Epithelial cell of proximal tubule (primary cell): ENCODE data around the gene C1QTNF5. TPM values are rescaled to one million over a fixed set of nuclear protein-coding genes. Genes with fewer than 3 reads are reported as not detected.

ENCODE experiments used
- DNase-seq: peaks from one replicate; pipeline ENCODE4 v3.0.0-alpha.2; 2011; ENCODE audit warnings: low read depth
- H3K4me3 ChIP-seq: 2 replicates; pipeline ENCODE4 v1.5.1; 2011; ENCODE audit warnings: low read depth, mild to moderate bottlenecking, low read length
- total RNA-seq: library from RNA; depleted of rRNA; stranded (reverse); fragments of >200 nt; gene quantifications from 2 replicates; pipeline ENCODE4 v1.2.3, GENCODE V29; 2015
- TF ChIP-seq, protein P1 (sequence below): conservative IDR thresholded peaks from 2 replicates; pipeline ENCODE4 v1.5.1; 2012; ENCODE audit warnings: low read depth, mild to moderate bottlenecking, low read length

C1QTNF5 gene
- total RNA-seq, 1 donor from 2014 or later, result 1.8 TPM

GRCh38 chr11:119351232-119351631 lies 10.5 kb upstream of the C1QTNF5 start:
- TF ChIP-seq, protein P1, sequence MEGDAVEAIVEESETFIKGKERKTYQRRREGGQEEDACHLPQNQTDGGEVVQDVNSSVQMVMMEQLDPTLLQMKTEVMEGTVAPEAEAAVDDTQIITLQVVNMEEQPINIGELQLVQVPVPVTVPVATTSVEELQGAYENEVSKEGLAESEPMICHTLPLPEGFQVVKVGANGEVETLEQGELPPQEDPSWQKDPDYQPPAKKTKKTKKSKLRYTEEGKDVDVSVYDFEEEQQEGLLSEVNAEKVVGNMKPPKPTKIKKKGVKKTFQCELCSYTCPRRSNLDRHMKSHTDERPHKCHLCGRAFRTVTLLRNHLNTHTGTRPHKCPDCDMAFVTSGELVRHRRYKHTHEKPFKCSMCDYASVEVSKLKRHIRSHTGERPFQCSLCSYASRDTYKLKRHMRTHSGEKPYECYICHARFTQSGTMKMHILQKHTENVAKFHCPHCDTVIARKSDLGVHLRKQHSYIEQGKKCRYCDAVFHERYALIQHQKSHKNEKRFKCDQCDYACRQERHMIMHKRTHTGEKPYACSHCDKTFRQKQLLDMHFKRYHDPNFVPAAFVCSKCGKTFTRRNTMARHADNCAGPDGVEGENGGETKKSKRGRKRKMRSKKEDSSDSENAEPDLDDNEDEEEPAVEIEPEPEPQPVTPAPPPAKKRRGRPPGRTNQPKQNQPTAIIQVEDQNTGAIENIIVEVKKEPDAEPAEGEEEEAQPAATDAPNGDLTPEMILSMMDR, result no peak
- no peak overlapping the region for H3K4me3 ChIP-seq
- DNase-seq, result no peak

DNA sequence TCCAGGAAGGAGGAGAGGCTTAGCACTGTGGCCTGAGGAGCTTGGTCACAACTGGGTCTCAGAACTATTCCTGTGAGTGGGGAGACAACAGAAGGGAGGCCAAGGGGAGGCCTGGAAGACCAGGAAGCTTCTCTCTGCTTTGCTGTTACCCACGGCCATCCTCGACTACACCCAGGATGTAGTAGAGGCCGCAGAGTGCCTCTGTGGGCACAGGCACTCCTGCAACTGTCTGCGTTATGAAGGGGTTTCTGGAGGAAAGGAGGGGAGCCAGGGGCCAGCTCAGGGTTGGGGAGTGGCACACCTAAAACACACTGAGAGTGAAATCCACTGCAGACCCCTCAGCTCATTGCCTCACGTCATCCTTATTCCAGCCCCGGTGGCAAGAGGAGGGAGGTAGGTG lies 9.6 kb upstream of the C1QTNF5 start:
- no peak overlapping the region for H3K4me3 ChIP-seq
- TF ChIP-seq, protein P1, result no peak
- DNase-seq, result no peak

GRCh38 chr11:119347940-119348605 lies 7.4 kb upstream of the C1QTNF5 start:
- TF ChIP-seq, protein P1, result no peak
- DNase-seq, result no peak
- H3K4me3 ChIP-seq, result no peak overlapping the region

GRCh38 chr11:119347242-119347641 lies 6.6 kb upstream of the C1QTNF5 start:
- DNase-seq, result no peak
- H3K4me3 ChIP-seq, result no peak overlapping the region
- TF ChIP-seq, protein P1, result no peak

GRCh38 chr11:119346605-119347004 lies 5.9 kb upstream of the C1QTNF5 start, which contains the start of gene MFRP:
MFRP (minus strand) TSS chr11:119346705; CDS start chr11:119346513, 192 bp downstream.
- TF ChIP-seq, protein P1, result no peak
- H3K4me3 ChIP-seq, result no peak within 1 kb of the TSS
- no peak for DNase-seq

DNA sequence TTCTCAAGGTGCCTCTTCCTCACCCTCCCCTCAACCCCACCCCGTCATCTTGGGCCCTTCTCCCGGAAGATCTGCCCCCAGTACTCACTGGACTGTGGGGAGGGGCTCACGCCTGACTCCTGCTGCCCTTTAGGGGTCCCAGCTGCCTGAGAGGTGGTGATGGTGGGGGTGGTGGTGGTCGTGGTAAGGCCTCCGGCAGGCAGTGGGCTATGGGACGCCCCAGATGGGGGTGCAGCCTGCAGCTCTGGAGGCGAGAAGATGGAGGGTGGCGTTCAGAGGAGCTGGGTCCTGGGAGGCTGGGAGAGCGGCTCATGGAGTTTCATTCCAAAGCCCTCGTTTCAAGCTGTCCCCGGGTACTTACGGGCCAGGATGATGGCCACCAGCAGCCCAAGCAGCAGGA lies 5.0 kb upstream of the C1QTNF5 start:
- no peak overlapping the region for H3K4me3 ChIP-seq
- TF ChIP-seq, protein P1, result no peak
- no peak for DNase-seq

GRCh38 chr11:119344291-119345010 lies 3.8 kb upstream of the C1QTNF5 start:
- TF ChIP-seq, protein P1, result no peak
- no peak for DNase-seq
- H3K4me3 ChIP-seq, result no peak overlapping the region
